ENCODE data around the gene NSRP1. TPM values are rescaled to one million over a fixed set of nuclear protein-coding genes. Genes with fewer than 3 reads are reported as not detected.

NSRP1 gene
- total and polyA plus RNA-seq, 2 experiments from 2014 or later = 7.7 to 54.8 TPM

DNA sequence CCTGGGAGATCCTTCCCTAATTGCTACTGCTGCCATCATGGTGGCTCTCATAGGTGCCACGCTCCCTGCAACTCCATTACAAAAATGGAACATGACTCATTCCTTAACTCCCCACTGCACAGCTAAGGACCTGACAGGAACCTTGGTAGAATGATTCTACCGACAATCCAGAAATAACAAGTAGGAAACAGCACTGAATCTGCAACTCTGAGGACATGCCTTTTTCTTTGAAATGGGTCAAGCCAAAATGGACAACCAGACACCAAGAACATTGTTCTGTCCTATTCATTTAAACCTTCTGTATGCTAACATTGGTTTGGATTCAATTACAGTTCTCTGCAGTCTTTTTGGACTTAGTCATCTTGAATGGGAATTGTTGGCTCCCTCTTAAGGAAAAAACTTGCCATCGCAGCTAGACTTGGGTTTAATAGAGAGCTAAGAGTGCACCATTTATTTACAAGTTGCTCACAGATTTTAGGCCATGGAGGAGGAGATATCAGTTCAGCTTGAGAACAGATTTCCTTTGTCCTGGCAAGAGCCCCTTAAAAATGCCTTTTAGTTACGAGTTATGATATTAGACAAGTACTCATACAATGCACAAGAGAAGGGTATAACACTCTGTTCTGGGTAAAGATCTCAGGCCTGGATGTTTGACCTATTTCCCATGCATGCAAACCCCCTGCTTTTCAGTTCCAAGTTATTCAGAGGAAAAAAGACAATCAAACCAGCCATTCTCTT, 20.9 kb upstream of the NSRP1 start:
- H4K20me1 ChIP-seq (ENCODE audit: insufficient read depth) = no peaks in the 10 kb centered on the region
- H3K9ac ChIP-seq = no peak overlapping the region
- no peaks in the 10 kb centered on the region for H3K36me3 ChIP-seq (ENCODE audit: low read depth)
- no peak for TF ChIP-seq EZH2phosphoT487 (IDR thresholded peaks at IDR 0.05; ENCODE audit: insufficient read depth, low read depth)
- TF ChIP-seq EZH2 (IDR thresholded peaks at IDR 0.05; ENCODE audit: insufficient read depth, poor library complexity, severe bottlenecking) = no peak
- peak; percentile 89 for DNase-seq
- peak overlapping the region; percentile 27 for H2AFZ ChIP-seq
- H3K4me3 ChIP-seq = no peak overlapping the region
- peaks cover 17% of the 10 kb centered on the region for H3F3A ChIP-seq (ENCODE audit: insufficient read depth)
- in situ Hi-C loops (cut with MboI) = loop anchor here (10.0 kb wide), 1 partner anchor 291 kb away; no protein-coding TSS in a partner anchor
- WGBS, 2 experiments (ENCODE audit: low coverage in 1 of 2, low lambda C conversion rate in 2 of 2, missing lambda C conversion rate in 2 of 2) = 45 to 46% methylated on average over 4 of the region's 4 CpGs
- H3K27me3 ChIP-seq (replicated peaks; ENCODE audit: insufficient read depth) = no peaks in the 10 kb centered on the region
- peak overlapping the region; percentile 10; the same call in 1 of the 2 replicates for H3K27ac ChIP-seq
- H3K9me2 ChIP-seq (ENCODE audit: insufficient read depth) = no peaks in the 10 kb centered on the region
- no peaks in the 10 kb centered on the region for H3K9me3 ChIP-seq (ENCODE audit: low read depth)
- H3K4me1 ChIP-seq (ENCODE audit: insufficient read depth) = peaks cover 30% of the 10 kb centered on the region
- H3K79me2 ChIP-seq (ENCODE audit: insufficient read depth) = no peaks in the 10 kb centered on the region
- peak overlapping the region; percentile 5 for H3K4me2 ChIP-seq (ENCODE audit: unreplicated experiment)

DNA sequence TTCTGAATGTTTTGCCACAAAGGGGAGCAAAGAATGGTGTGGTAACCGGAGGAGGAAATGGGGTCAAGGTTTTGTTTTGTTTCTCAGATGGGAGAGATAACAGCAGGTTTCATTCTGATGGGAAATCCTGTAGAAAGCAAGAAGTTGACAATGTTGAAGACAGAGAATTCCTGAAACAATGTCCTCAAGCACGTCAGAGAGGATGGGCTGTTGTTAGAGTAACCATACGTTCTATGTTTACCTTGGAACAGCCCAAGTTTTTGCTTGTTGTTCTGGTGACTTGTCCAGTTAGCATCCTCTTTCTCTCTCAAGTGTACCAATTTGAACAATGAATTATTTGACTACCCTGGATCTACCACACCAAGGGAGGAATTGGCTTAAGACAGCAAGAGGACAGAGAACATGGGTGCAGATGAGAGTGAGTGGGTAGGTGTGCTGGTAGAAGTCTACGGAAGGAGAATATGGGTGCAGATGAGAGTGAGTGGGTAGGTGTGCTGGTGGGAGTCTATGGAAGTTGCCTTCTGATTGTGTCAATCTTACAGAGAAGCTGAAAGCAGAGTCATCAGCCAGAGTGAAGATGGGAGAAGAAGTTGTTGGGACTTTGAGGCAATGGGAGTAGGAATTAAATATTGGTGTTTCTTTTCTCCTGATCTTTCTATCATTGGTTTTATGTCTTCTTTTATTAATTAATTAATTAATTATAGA, 14.8 kb upstream of the NSRP1 start:
- Histone ChIP-seq H3K4me1 (ENCODE audit: insufficient read depth) (peaks cover 4% of the 10 kb centered on the region), H2AFZ (no peak overlapping the region), H3K36me3 (ENCODE audit: low read depth) (no peaks in the 10 kb centered on the region), H3K4me2 (ENCODE audit: unreplicated experiment) (no peak overlapping the region), H3K9me3 (ENCODE audit: low read depth) (no peaks in the 10 kb centered on the region), H4K20me1 (ENCODE audit: insufficient read depth) (no peaks in the 10 kb centered on the region), H3K27ac (no peak overlapping the region), H3K9ac (no peak overlapping the region), H3K79me2 (ENCODE audit: insufficient read depth) (no peaks in the 10 kb centered on the region), H3F3A (ENCODE audit: insufficient read depth) (0 out of 2 replicates have a peak, but pooled peaks cover 5% of the 10 kb centered on the region), H3K9me2 (ENCODE audit: insufficient read depth) (no peaks in the 10 kb centered on the region), H3K4me3 (no peak overlapping the region), H3K27me3 (replicated peaks; ENCODE audit: insufficient read depth) (no peaks in the 10 kb centered on the region)
- WGBS, 2 experiments (ENCODE audit: low coverage in 1 of 2, low lambda C conversion rate in 2 of 2, missing lambda C conversion rate in 2 of 2) = 93 to 94% methylated on average over 4 of the region's 4 CpGs
- no peak for TF ChIP-seq EZH2 (IDR thresholded peaks at IDR 0.05; ENCODE audit: insufficient read depth, poor library complexity, severe bottlenecking)
- no peak for TF ChIP-seq EZH2phosphoT487 (IDR thresholded peaks at IDR 0.05; ENCODE audit: insufficient read depth, low read depth)
- no peak for DNase-seq
- in situ Hi-C loops (cut with MboI) = no loop called here

DNA sequence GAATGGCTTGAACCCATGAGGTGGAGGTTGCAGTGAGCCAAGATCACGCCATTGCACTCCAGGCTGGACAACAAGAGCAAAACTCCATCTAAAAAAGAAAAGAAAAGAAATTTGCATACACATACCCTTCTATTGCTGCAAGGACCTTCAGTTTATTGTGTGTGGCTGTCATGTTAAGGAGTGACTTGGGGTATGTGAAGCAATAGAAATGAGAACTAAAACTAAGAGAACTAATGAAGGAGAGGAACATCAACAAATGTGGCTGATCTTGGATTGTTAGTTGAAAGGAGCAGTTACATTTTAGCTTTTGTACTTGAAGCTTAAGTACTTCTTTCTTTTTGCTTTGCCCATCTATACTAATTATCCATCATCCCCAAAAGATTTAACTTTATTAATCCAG, 12.7 kb upstream of the NSRP1 start:
- Histone ChIP-seq H3K36me3 (ENCODE audit: low read depth) (no peaks in the 10 kb centered on the region), H2AFZ (peak overlapping the region; percentile 89; the same call in 1 of the 2 replicates), H3K79me2 (ENCODE audit: insufficient read depth) (no peaks in the 10 kb centered on the region), H3K9ac (peak overlapping the region; percentile 74; the same call in 1 of the 2 replicates), H3K9me2 (ENCODE audit: insufficient read depth) (no peaks in the 10 kb centered on the region), H3K4me1 (ENCODE audit: insufficient read depth) (peaks cover 4% of the 10 kb centered on the region), H3K9me3 (ENCODE audit: low read depth) (no peaks in the 10 kb centered on the region), H4K20me1 (ENCODE audit: insufficient read depth) (no peaks in the 10 kb centered on the region), H3K27me3 (replicated peaks; ENCODE audit: insufficient read depth) (no peaks in the 10 kb centered on the region), H3K4me3 (peak overlapping the region; percentile 72; the same call in 1 of the 2 replicates), H3F3A (ENCODE audit: insufficient read depth) (0 out of 2 replicates have a peak, but pooled peaks cover 5% of the 10 kb centered on the region), H3K4me2 (ENCODE audit: unreplicated experiment) (peak overlapping the region; percentile 61), H3K27ac (no peak overlapping the region)
- in situ Hi-C loops (cut with MboI) = no loop called here
- DNase-seq = no peak
- 71 to 74% methylated on average over 1 of the region's 1 CpG for WGBS, 2 experiments (ENCODE audit: low coverage in 1 of 2, low lambda C conversion rate in 2 of 2, missing lambda C conversion rate in 2 of 2)
- TF ChIP-seq EZH2phosphoT487 (IDR thresholded peaks at IDR 0.05; ENCODE audit: insufficient read depth, low read depth) = no peak
- no peak for TF ChIP-seq EZH2 (IDR thresholded peaks at IDR 0.05; ENCODE audit: insufficient read depth, poor library complexity, severe bottlenecking)

DNA sequence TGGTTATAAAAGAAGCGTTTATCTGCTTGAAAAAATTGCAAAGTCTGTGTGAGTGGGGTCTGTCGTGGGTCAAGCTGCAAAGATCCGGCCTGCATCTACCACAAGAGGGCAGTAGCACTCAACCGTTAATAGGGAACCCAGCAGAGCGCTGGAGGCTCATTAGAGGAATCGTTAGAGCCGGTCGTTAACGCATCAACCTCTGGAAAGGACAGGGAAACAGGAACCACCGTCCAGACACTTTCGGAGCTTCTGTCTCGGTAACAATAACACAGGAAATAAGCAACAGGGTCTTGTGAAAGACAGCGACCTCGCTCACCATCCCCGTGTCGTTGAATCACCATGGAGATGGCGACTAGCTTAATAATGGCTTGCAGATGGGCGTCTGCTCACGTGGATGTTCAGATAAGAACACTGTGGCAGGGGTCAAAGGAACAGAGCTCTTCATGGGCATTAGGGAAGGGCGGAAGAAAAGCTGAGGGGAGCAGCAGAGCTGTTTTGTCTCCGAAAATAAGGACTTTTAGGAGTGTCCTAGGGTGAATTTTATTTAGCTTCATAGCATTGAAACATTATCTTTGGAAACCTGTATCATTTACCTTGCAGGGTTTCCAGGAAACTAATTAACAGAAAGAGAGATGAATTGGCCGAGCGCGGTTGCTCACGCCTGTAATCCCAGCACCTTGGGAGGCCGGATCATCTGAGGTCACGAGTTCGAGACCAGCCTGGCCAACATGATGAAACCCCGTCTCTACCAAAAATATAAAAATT, 11.9 kb upstream of the NSRP1 start:
- Histone ChIP-seq H3K4me2 (ENCODE audit: unreplicated experiment) (peak overlapping the region; percentile 61), H3K36me3 (ENCODE audit: low read depth) (no peaks in the 10 kb centered on the region), H3K9me2 (ENCODE audit: insufficient read depth) (no peaks in the 10 kb centered on the region), H3K27ac (peak overlapping the region; percentile 63), H3K4me1 (ENCODE audit: insufficient read depth) (peaks cover 4% of the 10 kb centered on the region), H3K79me2 (ENCODE audit: insufficient read depth) (no peaks in the 10 kb centered on the region), H4K20me1 (ENCODE audit: insufficient read depth) (no peaks in the 10 kb centered on the region), H3K9me3 (ENCODE audit: low read depth) (no peaks in the 10 kb centered on the region), H3K9ac (peak overlapping the region; percentile 74), H2AFZ (peak overlapping the region; percentile 89), H3K4me3 (peak overlapping the region; percentile 72), H3K27me3 (replicated peaks; ENCODE audit: insufficient read depth) (no peaks in the 10 kb centered on the region), H3F3A (ENCODE audit: insufficient read depth) (0 out of 2 replicates have a peak, but pooled peaks cover 5% of the 10 kb centered on the region)
- WGBS, 2 experiments (ENCODE audit: low coverage in 1 of 2, low lambda C conversion rate in 2 of 2, missing lambda C conversion rate in 2 of 2) = 18 to 19% methylated on average over 29 of the region's 29 CpGs
- TF ChIP-seq EZH2phosphoT487 (IDR thresholded peaks at IDR 0.05; ENCODE audit: insufficient read depth, low read depth) = no peak
- TF ChIP-seq EZH2 (IDR thresholded peaks at IDR 0.05; ENCODE audit: insufficient read depth, poor library complexity, severe bottlenecking) = no peak
- DNase-seq = peak; percentile 90
- in situ Hi-C loops (cut with MboI) = no loop called here

Measured in GM23248 (cell line).